ENCODE measurements around the gene PTPRT. TPM values are rescaled to one million over a fixed set of nuclear protein-coding genes. Genes with fewer than 3 reads are reported as not detected.

Gene PTPRT
- total RNA-seq, 4 donors from 2014 or later: under 0.01 to 2.1 TPM; not detected in 2

DNA sequence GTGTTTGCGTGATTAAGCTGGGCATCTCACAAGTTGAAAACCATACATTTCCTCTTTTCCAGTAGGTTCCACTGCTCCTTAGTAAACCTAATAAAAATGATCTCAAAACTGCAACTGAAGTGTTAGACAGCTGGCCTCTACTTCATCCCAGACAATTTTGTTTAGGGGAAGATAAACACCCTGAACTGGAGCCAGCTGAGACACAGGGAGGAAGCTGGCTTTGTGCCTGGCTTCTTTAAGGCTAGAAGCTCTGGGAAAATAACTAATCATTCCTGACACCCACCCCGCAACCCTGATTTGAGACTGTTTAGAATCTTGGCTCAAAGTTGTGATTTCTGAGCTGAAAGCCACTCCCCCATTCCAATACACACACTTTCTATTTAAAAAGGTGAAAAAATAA is 11.6 kb downstream of the PTPRT start:
- Histone ChIP-seq H3K36me3 (no peaks in the 10 kb centered on the region), H3K9me3 (no peaks in the 10 kb centered on the region), H3K27me3 (no peaks in the 10 kb centered on the region), H3K4me1 (no peaks in the 10 kb centered on the region), H3K27ac (no peak overlapping the region), H3K4me3 (no peak overlapping the region)
- TF ChIP-seq POLR2A (IDR thresholded peaks at IDR 0.05): no peak
- TF ChIP-seq, protein P1, sequence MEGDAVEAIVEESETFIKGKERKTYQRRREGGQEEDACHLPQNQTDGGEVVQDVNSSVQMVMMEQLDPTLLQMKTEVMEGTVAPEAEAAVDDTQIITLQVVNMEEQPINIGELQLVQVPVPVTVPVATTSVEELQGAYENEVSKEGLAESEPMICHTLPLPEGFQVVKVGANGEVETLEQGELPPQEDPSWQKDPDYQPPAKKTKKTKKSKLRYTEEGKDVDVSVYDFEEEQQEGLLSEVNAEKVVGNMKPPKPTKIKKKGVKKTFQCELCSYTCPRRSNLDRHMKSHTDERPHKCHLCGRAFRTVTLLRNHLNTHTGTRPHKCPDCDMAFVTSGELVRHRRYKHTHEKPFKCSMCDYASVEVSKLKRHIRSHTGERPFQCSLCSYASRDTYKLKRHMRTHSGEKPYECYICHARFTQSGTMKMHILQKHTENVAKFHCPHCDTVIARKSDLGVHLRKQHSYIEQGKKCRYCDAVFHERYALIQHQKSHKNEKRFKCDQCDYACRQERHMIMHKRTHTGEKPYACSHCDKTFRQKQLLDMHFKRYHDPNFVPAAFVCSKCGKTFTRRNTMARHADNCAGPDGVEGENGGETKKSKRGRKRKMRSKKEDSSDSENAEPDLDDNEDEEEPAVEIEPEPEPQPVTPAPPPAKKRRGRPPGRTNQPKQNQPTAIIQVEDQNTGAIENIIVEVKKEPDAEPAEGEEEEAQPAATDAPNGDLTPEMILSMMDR (IDR thresholded peaks at IDR 0.05): no peak
- intact Hi-C loops (cut with DNase I; ENCODE audit: low total_unique reads): no loop called here
- no peak for DNase-seq

DNA sequence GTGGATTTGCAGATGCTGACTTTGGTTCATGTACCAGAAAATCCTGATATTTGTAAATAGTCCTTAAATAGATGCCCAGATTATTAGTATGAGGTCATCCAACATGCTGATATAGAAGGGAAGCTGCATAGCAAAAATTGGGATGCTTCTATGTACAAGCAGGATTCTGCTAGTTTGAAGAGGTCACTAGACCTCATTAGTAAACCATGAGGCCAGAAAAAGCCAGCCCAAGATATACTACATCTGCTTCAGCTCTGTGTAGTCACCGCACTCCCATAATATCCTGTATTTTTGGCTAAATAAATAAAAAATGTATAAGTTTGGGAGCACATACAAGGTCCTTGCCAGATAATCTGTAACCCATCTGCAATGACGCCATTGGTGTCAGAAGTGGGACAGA is 13.0 kb downstream of the PTPRT start:
- no peaks in the 10 kb centered on the region for H3K36me3 ChIP-seq
- intact Hi-C loops (cut with DNase I; ENCODE audit: low total_unique reads): no loop called here
- H3K4me3 ChIP-seq: no peak overlapping the region
- H3K4me1 ChIP-seq: no peaks in the 10 kb centered on the region
- H3K27ac ChIP-seq: no peak overlapping the region
- DNase-seq: no peak
- no peak for TF ChIP-seq POLR2A (IDR thresholded peaks at IDR 0.05)
- TF ChIP-seq, protein P1 (IDR thresholded peaks at IDR 0.05): no peak
- H3K27me3 ChIP-seq: no peaks in the 10 kb centered on the region
- H3K9me3 ChIP-seq: no peaks in the 10 kb centered on the region

DNA sequence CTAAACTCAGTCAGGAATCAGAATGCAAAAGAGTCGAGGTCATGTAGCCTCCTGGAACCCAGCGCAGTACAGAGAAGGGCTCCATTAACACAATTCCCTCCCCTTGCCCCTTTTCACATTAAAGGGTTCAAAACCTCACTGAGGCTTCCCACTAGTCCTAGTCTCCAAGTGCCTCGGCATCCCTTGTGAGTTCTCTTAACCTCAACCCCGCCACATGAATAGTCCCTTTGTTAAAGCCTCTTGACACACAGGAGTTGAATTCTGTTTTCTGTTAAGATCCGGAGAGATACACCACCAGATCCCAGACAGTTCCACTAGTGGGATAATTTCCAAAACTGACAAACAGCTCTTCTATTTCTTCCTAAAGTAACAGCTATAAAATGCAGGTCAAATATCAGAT is 17.8 kb downstream of the PTPRT start:
- Histone ChIP-seq H3K36me3 (no peaks in the 10 kb centered on the region), H3K27ac (no peak overlapping the region)
- intact Hi-C loops (cut with DNase I; ENCODE audit: low total_unique reads): no loop called here

DNA sequence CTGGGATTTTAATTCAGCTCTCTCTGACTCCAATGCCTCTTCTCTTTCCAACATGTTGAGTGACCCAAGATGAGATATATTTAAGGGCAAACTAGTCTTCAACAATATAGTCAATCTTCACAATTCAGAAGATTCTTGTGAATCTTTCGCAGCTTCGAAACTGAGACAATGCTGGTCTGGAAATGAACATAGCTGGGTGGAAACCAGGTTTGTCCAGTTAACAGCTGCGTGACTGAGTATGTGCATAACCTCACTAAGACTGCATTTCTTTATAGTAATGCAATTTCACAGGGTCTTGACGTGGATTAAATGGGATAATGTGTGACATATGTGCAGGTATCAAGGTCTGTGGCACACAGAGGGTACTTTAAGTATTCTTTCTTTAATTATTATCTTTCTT is 18.9 kb downstream of the PTPRT start:
- Histone ChIP-seq H3K36me3 (no peaks in the 10 kb centered on the region), H3K4me1 (no peaks in the 10 kb centered on the region), H3K4me3 (no peak overlapping the region), H3K27ac (no peak overlapping the region), H3K27me3 (no peaks in the 10 kb centered on the region), H3K9me3 (no peaks in the 10 kb centered on the region)
- DNase-seq: no peak
- TF ChIP-seq, protein P1 (IDR thresholded peaks at IDR 0.05): no peak
- intact Hi-C loops (cut with DNase I; ENCODE audit: low total_unique reads): no loop called here

More for the DNA sequence above, 17.8 kb downstream of the PTPRT start:
- no peak overlapping the region for H3K4me3 ChIP-seq
- no peak for DNase-seq
- H3K4me1 ChIP-seq: no peaks in the 10 kb centered on the region
- H3K9me3 ChIP-seq: no peaks in the 10 kb centered on the region
- TF ChIP-seq, protein P1 (IDR thresholded peaks at IDR 0.05): no peak
- TF ChIP-seq POLR2A (IDR thresholded peaks at IDR 0.05): no peak
- no peaks in the 10 kb centered on the region for H3K27me3 ChIP-seq

DNA sequence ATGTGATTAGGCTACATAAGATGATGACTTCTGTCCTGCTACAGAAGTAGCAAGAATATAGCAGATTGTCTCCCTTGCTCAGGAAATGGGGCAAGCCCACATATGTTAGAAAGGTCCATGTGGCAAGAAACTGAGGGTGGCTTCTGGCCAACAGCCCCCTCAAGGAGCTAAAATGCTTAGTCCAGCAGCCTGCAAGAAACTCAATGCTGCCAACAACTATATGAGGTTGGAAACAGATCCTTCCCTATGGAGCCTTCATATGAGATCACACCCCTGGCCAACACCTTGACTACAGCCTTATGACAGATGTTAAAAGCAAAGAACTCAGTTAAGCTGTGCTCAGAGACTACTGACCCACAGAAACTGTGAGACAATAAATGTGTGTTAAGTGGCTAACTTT is 22.1 kb downstream of the PTPRT start:
- intact Hi-C loops (cut with DNase I; ENCODE audit: low total_unique reads): no loop called here
- no peaks in the 10 kb centered on the region for H3K9me3 ChIP-seq
- H3K27me3 ChIP-seq: no peaks in the 10 kb centered on the region
- no peak overlapping the region for H3K4me3 ChIP-seq
- TF ChIP-seq, protein P1 (IDR thresholded peaks at IDR 0.05): no peak
- TF ChIP-seq POLR2A (IDR thresholded peaks at IDR 0.05): no peak
- H3K36me3 ChIP-seq: no peaks in the 10 kb centered on the region
- DNase-seq: no peak
- H3K27ac ChIP-seq: no peak overlapping the region
- H3K4me1 ChIP-seq: no peaks in the 10 kb centered on the region

Data from uterus (tissue), 4 donors.